Fibroblast of lung (primary cell): ENCODE data around the gene TAOK1. TPM values are rescaled to one million over a fixed set of nuclear protein-coding genes. Genes with fewer than 3 reads are reported as not detected.

Experiments used
- DNase-seq, 2 donors: peaks; one replicate each; pipeline versions ENCODE4 v3.0.0 to v3.0.0-alpha.2; 2010; ENCODE audit warnings: low read depth in 2 of 2
- H2AFZ ChIP-seq: 2 replicates; pipeline ENCODE4 v1.5.1; 2012; ENCODE audit warnings: low read length, control low read depth, inconsistent platforms
- H3K27ac ChIP-seq: 2 replicates; pipeline ENCODE4 v1.5.1; 2011; ENCODE audit warnings: low read length, control low read depth; ENCODE audit not compliant: insufficient read depth
- H3K27me3 ChIP-seq: 2 replicates; pipeline ENCODE4 v1.5.1; 2011; ENCODE audit warnings: mild to moderate bottlenecking, low read length; ENCODE audit not compliant: control insufficient read depth, insufficient read depth
- H3K36me3 ChIP-seq: 2 replicates; pipeline ENCODE4 v1.5.1; 2011; ENCODE audit warnings: low read length; ENCODE audit not compliant: control insufficient read depth, insufficient read depth
- H3K4me1 ChIP-seq: 2 replicates; pipeline ENCODE4 v1.5.1; 2011; ENCODE audit warnings: low read length; ENCODE audit not compliant: control insufficient read depth, insufficient read depth; ENCODE audit errors: extremely low read depth
- H3K4me2 ChIP-seq: 2 replicates; pipeline ENCODE4 v1.5.1; 2011; ENCODE audit warnings: low read length, control low read depth; ENCODE audit not compliant: insufficient read depth; ENCODE audit errors: extremely low read depth
- H3K4me3 ChIP-seq, 4 experiments: fragments of 200-600 bp in 1 of 4; sonication (generic) in 1 of 4; replicated peaks in 1 of 4; 2 replicates each; pipeline ENCODE4 v1.5.1; 2011 to 2016; ENCODE audit warnings: low read length in 4 of 4, low read depth in 3 of 4, mild to moderate bottlenecking in 3 of 4, control low read depth in 2 of 4, inconsistent platforms in 1 of 4, mixed read lengths in 1 of 4; ENCODE audit not compliant: insufficient read depth in 1 of 4; ENCODE audit errors: control extremely low read depth in 1 of 4
- H3K79me2 ChIP-seq: 2 replicates; pipeline ENCODE4 v1.5.1; 2012; ENCODE audit warnings: mild to moderate bottlenecking, low read length, inconsistent platforms; ENCODE audit not compliant: control insufficient read depth, insufficient read depth
- H3K9ac ChIP-seq: 2 replicates; pipeline ENCODE4 v1.5.1; 2011; ENCODE audit warnings: mild to moderate bottlenecking, low read length, control low read depth; ENCODE audit not compliant: insufficient read depth
- H3K9me3 ChIP-seq: 2 replicates; pipeline ENCODE4 v1.5.1; 2012; ENCODE audit warnings: low read depth, low read length; ENCODE audit not compliant: control insufficient read depth, insufficient read depth
- H4K20me1 ChIP-seq: 2 replicates; pipeline ENCODE4 v1.5.1; 2011; ENCODE audit warnings: low read length; ENCODE audit not compliant: control insufficient read depth, insufficient read depth; ENCODE audit errors: extremely low read depth
- EZH2 ChIP-seq: IDR thresholded peaks from 2 replicates; pipeline ENCODE4 v1.5.1; 2012; ENCODE audit warnings: low read length, control low read depth, mild to moderate bottlenecking; ENCODE audit errors: missing control alignments
- polyA plus RNA-seq, 2 donors: library from polyadenylated mRNA; depleted of rRNA in 1 of 2; stranded (reverse) in 1 of 2; unstranded in 1 of 2; fragments of >200 nt; gene quantifications; 2 replicates each; pipeline ENCODE4 v1.2.1, GENCODE V29; 2011 to 2012; ENCODE audit warnings: missing spikeins in 1 of 2
- total RNA-seq: library from RNA; depleted of rRNA; stranded (reverse); fragments of >200 nt; gene quantifications from 2 replicates; pipeline ENCODE4 v1.2.1, GENCODE V29; 2014
- TF ChIP-seq, protein P1 (sequence below), 2 donors: IDR thresholded peaks in 1 of 2; conservative IDR thresholded peaks in 1 of 2; 1 replicate in 1 of 2; 2 replicates in 1 of 2; pipeline ENCODE4 v1.5.1; 2011 to 2012; ENCODE audit warnings: low read length in 2 of 2, control low read depth in 1 of 2, inconsistent platforms in 1 of 2, low read depth in 1 of 2, mild to moderate bottlenecking in 1 of 2

Gene TAOK1
- total and polyA plus RNA-seq, 2 donors (not counting 1 experiment from before 2014, with no cell fraction given): 35.1 to 62.8 TPM

DNA sequence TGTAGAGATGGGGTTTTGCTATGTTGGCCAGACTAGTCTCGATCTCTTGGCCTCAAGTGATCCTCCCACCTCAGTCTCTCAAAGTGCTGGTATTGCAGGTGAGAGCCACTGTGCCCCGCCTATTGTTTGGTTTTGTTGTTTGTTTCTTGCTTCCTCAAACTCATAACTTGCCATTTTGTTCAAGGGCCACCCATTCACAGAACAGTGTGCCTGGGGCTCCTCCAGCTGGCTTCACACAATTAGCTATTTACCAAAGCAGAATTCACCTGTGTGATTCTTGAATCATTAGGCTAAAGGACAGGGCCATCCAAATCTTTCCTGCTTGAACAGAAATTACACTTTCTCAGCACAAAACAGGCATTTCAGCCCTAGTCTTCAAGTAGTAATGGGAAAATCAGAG lies 169.5 kb downstream of the TAOK1 start:
- no peak for DNase-seq
- H3K4me1 ChIP-seq: no peaks in the 10 kb centered on the region
- no peak overlapping the region for H2AFZ ChIP-seq
- no peak overlapping the region for H3K9ac ChIP-seq
- H3K9me3 ChIP-seq: no peaks in the 10 kb centered on the region
- H3K4me2 ChIP-seq: no peak overlapping the region
- H3K27me3 ChIP-seq: no peaks in the 10 kb centered on the region
- no peak overlapping the region for H3K4me3 ChIP-seq
- no peak for TF ChIP-seq EZH2
- TF ChIP-seq, protein P1, sequence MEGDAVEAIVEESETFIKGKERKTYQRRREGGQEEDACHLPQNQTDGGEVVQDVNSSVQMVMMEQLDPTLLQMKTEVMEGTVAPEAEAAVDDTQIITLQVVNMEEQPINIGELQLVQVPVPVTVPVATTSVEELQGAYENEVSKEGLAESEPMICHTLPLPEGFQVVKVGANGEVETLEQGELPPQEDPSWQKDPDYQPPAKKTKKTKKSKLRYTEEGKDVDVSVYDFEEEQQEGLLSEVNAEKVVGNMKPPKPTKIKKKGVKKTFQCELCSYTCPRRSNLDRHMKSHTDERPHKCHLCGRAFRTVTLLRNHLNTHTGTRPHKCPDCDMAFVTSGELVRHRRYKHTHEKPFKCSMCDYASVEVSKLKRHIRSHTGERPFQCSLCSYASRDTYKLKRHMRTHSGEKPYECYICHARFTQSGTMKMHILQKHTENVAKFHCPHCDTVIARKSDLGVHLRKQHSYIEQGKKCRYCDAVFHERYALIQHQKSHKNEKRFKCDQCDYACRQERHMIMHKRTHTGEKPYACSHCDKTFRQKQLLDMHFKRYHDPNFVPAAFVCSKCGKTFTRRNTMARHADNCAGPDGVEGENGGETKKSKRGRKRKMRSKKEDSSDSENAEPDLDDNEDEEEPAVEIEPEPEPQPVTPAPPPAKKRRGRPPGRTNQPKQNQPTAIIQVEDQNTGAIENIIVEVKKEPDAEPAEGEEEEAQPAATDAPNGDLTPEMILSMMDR (conservative IDR thresholded peaks at IDR 0.05 in 1 of 2, IDR thresholded peaks at IDR 0.05 in 1 of 2; ENCODE audit: low read depth in 1 of 2, low read length in 2 of 2): no peak
- H4K20me1 ChIP-seq: no peaks in the 10 kb centered on the region
- no peak overlapping the region for H3K27ac ChIP-seq
- H3K79me2 ChIP-seq: no peaks in the 10 kb centered on the region
- peaks cover 2% of the 10 kb centered on the region for H3K36me3 ChIP-seq

DNA sequence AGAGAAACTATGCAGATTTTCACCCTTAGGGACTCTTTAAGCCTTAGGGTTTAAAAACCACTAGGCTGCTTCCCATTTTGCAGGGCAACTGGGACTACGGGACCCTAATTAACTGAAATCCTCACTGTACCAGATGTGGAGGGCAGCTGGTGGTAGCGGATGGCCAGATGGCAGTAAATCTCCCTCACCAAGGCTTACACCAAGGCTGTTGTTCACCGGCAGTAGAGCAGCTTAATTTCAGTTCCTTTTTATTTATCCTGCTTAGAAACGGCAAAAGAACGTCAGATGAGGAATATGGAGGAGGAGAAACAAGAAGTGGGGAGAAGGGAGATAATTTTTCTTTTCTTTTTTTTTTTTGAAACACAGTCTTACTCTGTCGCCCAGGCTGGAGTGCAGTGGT lies 170.2 kb downstream of the TAOK1 start:
- no peaks in the 10 kb centered on the region for H3K9me3 ChIP-seq
- H4K20me1 ChIP-seq: no peaks in the 10 kb centered on the region
- H3K36me3 ChIP-seq: peaks cover 2% of the 10 kb centered on the region
- DNase-seq: no peak
- H3K27me3 ChIP-seq: no peaks in the 10 kb centered on the region
- H3K4me2 ChIP-seq: no peak overlapping the region
- H3K27ac ChIP-seq: no peak overlapping the region
- no peak overlapping the region for H2AFZ ChIP-seq
- H3K4me1 ChIP-seq: no peaks in the 10 kb centered on the region
- no peak overlapping the region for H3K9ac ChIP-seq
- H3K4me3 ChIP-seq: no peak overlapping the region
- H3K79me2 ChIP-seq: no peaks in the 10 kb centered on the region
- TF ChIP-seq, protein P1 (conservative IDR thresholded peaks at IDR 0.05 in 1 of 2, IDR thresholded peaks at IDR 0.05 in 1 of 2; ENCODE audit: low read depth in 1 of 2, low read length in 2 of 2): no peak
- no peak for TF ChIP-seq EZH2

DNA sequence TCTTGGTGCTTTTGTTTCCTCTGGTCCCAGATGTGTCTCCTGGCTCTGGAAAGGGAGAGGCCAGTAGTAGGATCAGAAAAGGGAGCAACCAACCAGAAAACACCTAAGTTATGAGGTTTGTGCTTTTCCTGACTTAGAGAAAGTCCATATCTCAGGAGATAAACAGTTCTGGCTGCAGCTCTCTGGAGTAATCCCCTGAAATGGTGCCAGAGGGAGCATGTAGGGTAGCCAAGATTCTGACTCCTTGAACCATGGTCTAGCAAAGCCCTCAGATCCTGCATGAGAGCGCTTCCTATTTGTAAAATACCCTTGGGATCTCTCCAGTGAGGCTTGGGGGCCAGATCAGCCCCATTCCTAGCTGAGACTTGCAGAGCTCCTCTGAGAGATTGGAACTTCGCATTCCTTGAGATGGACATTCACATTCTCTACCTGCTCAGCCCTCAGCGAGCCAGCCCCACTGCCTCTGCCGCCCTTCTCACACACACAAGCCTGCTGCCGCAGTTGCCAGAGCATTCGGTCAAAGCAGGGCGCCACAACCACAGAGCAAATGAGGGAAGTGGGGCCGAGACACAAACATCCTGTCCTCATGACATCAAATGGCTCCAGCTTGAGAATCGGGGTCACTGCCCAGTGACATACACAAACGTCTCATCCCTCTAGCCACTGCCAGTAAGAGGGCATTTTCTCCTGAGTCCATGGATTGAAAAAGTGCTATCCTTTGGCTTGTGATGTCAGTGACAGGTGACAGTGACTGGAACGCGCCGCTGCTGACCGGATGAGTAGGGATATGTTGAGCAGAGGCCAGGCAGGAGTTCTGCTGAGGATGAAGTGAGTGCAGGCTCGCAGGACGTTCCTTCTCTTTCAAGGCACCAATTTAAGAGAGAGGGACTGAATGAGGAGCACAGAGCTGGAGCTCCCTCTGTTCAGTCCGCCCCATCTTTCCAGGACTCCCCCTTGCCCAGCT lies 171.7 kb downstream of the TAOK1 start:
- no peak for DNase-seq
- Histone ChIP-seq H3K79me2 (no peaks in the 10 kb centered on the region), H2AFZ (no peak overlapping the region), H3K9ac (no peak overlapping the region), H3K4me1 (no peaks in the 10 kb centered on the region), H4K20me1 (no peaks in the 10 kb centered on the region), H3K9me3 (no peaks in the 10 kb centered on the region), H3K27ac (no peak overlapping the region), H3K27me3 (no peaks in the 10 kb centered on the region), H3K4me2 (no peak overlapping the region), H3K4me3 (no peak overlapping the region), H3K36me3 (peaks cover 2% of the 10 kb centered on the region)
- TF ChIP-seq, protein P1 (conservative IDR thresholded peaks at IDR 0.05 in 1 of 2, IDR thresholded peaks at IDR 0.05 in 1 of 2; ENCODE audit: low read depth in 1 of 2, low read length in 2 of 2): no peak
- TF ChIP-seq EZH2: no peak
